Putamen (tissue), 1 donor: ENCODE results near the gene ZNF410.

Experiments used
- DNase-seq: peaks from one replicate; pipeline ENCODE4 v3.0.0-alpha.2; 2016; ENCODE audit warnings: low spot score

Gene ZNF410

GRCh38 chr14:73955674-73956073 is 69.0 kb downstream of the ZNF410 start:
- no peak for DNase-seq

- no peak for DNase-seq
Measured at GRCh38 chr14:73958591-73958990, 71.9 kb downstream of the ZNF410 start.

GRCh38 chr14:73961192-73961591 is 74.5 kb downstream of the ZNF410 start:
- no peak for DNase-seq

GRCh38 chr14:73965216-73965615 is 78.6 kb downstream of the ZNF410 start:
- DNase-seq: no peak

- DNase-seq: no peak
Measured at GRCh38 chr14:73968885-73969284, 82.2 kb downstream of the ZNF410 start.

- no peak for DNase-seq
Measured at GRCh38 chr14:73973497-73973896, 86.8 kb downstream of the ZNF410 start.

- no peak for DNase-seq
Measured at GRCh38 chr14:73976125-73976524, 89.5 kb downstream of the ZNF410 start.

- no peak for DNase-seq
Measured at GRCh38 chr14:73977896-73978295, 91.2 kb downstream of the ZNF410 start.
